D341Med (cell line): ENCODE results near the gene CCL24.
"Not testable (repeated sequence)": the region's sequence is repeated elsewhere in the genome, so short reads cannot be mapped to it uniquely, and the experiment has no call there.

Source experiments
- DNase-seq: peaks from one replicate; pipeline ENCODE4 v3.0.0; 2012; ENCODE audit warnings: low spot score

The CCL24 gene

DNA sequence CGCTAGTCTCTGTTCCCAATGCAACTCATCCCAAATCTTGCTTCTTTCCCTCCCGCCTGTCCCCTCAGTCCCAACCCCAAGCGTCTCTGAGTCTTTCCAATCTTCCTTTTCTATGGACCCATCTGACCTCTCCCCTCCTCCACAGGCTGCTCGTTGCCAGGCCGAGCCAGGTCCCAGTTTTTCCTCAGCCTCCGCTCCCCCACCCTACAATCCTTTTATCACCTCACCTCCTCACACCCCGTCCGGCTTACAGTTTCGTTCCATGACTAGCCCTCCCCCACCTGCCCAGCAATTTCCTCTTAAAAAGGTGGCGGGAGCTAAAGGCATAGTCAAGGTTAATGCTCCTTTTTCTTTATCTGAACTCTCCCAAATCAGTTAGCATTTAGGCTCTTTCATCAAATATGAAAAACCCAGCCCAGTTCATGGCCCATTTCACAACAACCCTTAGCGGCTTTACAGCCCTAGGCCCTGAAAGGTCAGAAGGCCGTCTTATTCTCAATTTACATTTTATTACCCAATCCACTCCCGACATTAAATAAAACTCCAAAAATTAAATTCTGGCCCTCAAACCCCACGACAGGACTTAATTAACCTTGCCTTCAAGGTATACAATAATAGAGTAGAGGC, 32.8 kb downstream of the CCL24 start:
- DNase-seq, result not testable (repeated sequence)

DNA sequence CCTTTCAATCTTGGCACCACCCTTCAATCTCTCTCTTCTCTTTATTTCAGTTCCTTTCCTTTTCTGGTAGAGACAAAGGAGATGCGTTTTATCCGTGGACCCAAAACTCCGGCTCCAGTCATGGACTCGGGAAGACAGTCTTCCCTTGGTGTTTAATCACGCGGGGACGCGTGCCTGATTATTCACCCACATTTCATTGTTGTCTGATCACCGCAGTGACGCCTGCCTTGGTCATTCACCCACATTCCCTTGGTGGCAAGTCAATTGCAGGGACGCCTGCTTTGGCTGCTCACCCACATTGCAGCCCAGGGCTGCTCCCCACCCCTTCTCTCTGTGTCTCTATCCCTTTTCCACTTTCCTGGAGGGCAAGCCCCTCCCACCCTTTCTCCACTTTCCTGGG, 34.1 kb downstream of the CCL24 start:
- not testable (repeated sequence) for DNase-seq

DNA sequence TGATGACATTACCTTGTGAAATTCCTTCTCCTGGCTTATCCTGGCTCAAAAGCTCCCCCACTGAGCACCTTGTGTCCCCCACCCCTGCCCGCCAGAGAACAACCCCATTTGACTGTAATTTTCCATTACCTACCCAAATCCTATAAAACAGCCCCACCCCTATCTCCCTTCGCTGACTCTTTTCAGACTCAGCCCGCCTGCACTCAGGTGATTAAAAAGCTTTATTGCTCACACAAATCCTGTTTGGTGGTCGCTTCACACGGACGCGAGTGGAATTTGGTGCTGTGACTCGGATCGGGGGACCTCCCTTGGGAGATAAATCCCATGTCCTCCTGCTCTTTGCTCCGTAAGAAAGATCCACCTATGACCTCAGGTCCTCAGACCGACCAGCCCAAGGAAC, 34.6 kb downstream of the CCL24 start:
- DNase-seq, result not testable (repeated sequence)

DNA sequence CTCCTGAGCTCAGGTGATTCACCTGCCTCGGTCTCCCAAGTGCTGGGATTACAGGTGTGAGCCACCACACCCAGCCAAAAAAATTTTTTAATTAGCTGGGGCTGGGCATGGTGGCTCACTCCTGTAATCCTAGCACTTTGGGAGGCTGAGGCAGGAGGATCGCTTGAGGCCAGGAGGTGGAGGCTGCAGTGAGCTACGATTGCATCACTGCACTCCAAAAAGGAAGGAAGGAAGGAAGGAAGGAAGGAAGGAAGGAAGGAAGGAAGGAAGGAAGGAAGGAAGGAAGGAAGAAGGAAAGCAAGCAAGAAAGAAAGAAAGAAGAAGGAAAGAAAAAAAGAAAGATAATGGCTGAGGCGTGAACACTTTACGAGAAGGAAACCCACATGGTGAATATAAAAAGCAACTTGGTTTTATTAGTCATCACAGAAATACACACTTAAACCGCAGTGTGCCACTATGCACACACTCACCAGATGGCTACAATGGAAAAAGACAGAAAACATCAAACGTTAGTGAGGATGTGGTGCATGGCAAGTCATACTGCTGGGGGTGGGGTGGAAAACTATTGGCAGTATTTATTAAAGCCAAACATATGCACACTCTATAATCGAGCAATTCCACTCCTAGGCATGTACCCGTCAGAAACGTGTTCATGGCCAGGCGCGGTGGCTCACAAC, 37.2 kb downstream of the CCL24 start:
- no peak for DNase-seq

DNA sequence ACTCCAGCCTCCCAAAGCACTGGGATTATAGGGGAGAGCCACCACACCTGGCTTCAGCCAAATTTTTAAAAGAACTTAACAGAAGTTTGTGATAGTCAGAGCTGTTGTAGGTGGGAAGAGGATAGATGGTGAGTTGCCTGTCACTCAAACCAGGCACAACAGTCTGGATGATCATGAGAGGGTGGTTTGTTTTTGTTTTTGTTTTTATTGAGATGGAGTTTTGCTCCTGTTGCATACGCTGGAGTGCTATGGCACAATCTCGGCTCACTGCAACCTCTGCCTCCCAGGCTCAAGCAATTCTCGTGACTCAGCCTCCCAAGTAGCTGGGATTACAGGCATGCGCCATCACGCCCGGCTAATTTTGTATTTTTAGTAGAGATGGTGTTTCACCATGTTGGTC, 39.6 kb downstream of the CCL24 start:
- DNase-seq, result not testable (repeated sequence)

- no peak for DNase-seq
Measured at GRCh38 chr7:75772081-75773077, 41.2 kb downstream of the CCL24 start, which contains the start of gene CCL26. Gene CCL26, minus strand, starts transcription at chr7:75772211. Its CDS starts 35 bp downstream, at chr7:75772176.

DNA sequence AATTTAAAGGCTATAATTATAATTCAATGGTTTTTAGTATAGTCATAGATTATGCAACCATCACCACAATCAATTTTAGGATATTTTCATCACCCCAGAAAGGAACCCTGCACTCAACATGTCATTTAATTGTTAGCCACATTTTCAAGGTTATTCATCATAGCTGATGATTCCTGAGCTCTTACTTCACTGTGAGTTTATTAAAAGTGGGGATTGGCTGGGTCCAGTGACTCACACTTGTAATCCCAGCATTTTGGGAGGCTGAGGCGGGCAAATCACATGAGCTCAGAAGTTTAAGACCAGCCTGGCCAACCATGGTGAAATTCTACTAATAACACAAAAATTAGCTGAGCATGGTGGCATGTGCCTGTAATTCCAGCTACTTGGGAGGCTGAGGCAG, 42.4 kb downstream of the CCL24 start:
- no peak for DNase-seq

GRCh38 chr7:75762350-75762917, 51.2 kb downstream of the CCL24 start:
- peak; percentile 73 for DNase-seq

DNA sequence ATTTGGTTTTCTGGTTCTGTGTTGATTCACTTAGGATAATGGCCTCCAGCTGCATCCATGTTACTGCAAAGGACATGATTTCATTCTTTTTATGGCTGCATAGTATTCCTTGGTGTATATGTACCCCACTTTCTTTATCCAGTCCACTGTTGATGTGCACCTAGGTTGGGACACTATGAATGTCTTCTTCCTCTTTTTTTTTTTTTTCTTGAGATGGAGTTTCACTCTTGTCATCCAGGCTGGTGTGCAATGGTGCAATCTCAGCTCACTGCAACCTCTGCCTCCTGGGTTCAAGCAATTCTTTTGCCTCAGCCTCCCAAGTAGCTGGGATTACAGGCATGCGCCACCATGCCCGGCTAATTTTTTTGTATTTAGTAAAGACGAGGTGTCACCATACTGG, 51.8 kb downstream of the CCL24 start:
- DNase-seq, result not testable (repeated sequence)
